Esophagus squamous epithelium (tissue), 5 donors: ENCODE measurements around the gene CRB2. TPM values are rescaled to one million over a fixed set of nuclear protein-coding genes. Genes with fewer than 3 reads are reported as not detected.

ENCODE experiments used
- DNase-seq: peaks from one replicate; lab custom pipeline; 2025; lab: John Stamatoyannopoulos, UW
- H3K27ac ChIP-seq, 4 donors: fragments of 200-600 bp; sonication (generic); one replicate each; pipeline ENCODE4 v1.5.1; 2016 to 2019; ENCODE audit warnings: mild to moderate bottlenecking in 1 of 4
- H3K27me3 ChIP-seq, 4 donors: fragments of 200-600 bp; sonication (generic); 1 replicate in 3 of 4; 2 replicates in 1 of 4; pipeline versions ENCODE4 v1.5.1 to v1.6.0; 2017 to 2021; ENCODE audit warnings: antibody characterized with exemption in 1 of 4
- H3K36me3 ChIP-seq, 3 donors: fragments of 200-600 bp; sonication (generic); one replicate each; pipeline ENCODE4 v1.5.1; 2016 to 2019
- H3K4me1 ChIP-seq, 3 donors: fragments of 200-600 bp; sonication (generic); one replicate each; pipeline ENCODE4 v1.5.1; 2017 to 2019
- H3K4me3 ChIP-seq, 4 donors: fragments of 200-600 bp; sonication (generic); 1 replicate in 3 of 4; 2 replicates in 1 of 4; pipeline ENCODE4 v1.5.1; 2016 to 2019; ENCODE audit warnings: mild to moderate bottlenecking in 2 of 4, moderate library complexity in 1 of 4
- H3K9me3 ChIP-seq, 3 donors: fragments of 200-600 bp; sonication (generic); one replicate each; pipeline ENCODE4 v1.5.1; 2016 to 2019
- POLR2A ChIP-seq, 4 donors: fragments of 450-650 bp; IDR thresholded peaks; one replicate each; pipeline ENCODE4 v1.6.1; 2017; ENCODE audit warnings: antibody characterized with exemption in 4 of 4, mild to moderate bottlenecking in 4 of 4, moderate library complexity in 3 of 4
- WGBS, 2 donors: methylation state at CpG; one replicate each; pipeline ENCODE4 v1.1.5; 2018; 5-methylcytosine and 5-hydroxymethylcytosine counted together
- intact Hi-C: fragments of 100-400 bp; cut with DNase I; formaldehyde crosslinking; loops from one replicate; pipeline ENCODE4 v1.15.0; 2022
- small RNA-seq, 4 donors: library from RNA; depleted of rRNA; stranded (forward); fragments of <200 nt; gene quantifications; one replicate each; pipeline ENCODE3, GENCODE V24; 2016
- total RNA-seq, 4 donors: library from RNA; depleted of rRNA; stranded (reverse); fragments of >200 nt; gene quantifications; one replicate each; pipeline ENCODE4 v1.1.0, GENCODE V29; 2016
- TF ChIP-seq, protein P1 (sequence below), 6 experiments: fragments of 450-650 bp in 4 of 6; fragments of 200-600 bp in 2 of 6; sonication (generic) in 2 of 6; IDR thresholded peaks; one replicate each; pipeline ENCODE4 v1.5.1; 2016 to 2019; ENCODE audit warnings: antibody characterized with exemption in 6 of 6, mild to moderate bottlenecking in 4 of 6, moderate library complexity in 4 of 6
- donor health status: DM: yes; HTN: yes; CAD: no.

The CRB2 gene
- total RNA-seq, 4 donors from 2014 or later: not detected

DNA sequence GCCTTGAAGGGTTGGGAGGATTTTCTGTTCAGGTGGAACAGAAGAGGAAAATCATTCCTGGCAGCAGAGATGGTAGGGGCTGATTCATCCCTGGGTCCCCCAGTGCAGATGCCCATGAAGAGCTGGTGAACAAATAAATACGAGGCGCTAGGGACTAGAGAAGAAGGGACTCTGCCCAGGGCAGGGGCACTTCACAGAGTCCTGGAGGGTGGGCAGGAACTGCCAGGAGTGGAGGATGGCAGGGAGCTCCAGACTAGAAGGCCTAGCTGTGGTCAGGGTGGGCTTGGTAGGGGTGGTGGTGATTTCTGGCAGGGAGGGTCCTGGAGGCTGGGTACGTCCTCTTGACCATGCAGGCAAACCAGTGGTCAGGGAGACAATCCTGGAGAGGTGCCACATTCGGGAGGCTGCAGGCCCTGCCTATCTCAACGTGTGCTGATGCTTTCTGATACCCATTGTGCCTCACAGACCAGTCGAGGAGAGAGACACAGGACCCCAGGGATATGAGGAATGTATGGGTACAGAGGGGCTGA, 69.9 kb downstream of the CRB2 start:
- Histone ChIP-seq H3K9me3 (peaks cover 0 to 5% (median 0%) of the 10 kb centered on the region in 3 donors), H3K27me3 (no peaks in the 10 kb centered on the region), H3K4me1 (no peaks in the 10 kb centered on the region), H3K27ac (no peak overlapping the region), H3K4me3 (no peak overlapping the region), H3K36me3 (peaks cover 0 to 34% (median 0%) of the 10 kb centered on the region in 3 donors)
- no peak for TF ChIP-seq POLR2A (IDR thresholded peaks at IDR 0.05)
- TF ChIP-seq, protein P1, sequence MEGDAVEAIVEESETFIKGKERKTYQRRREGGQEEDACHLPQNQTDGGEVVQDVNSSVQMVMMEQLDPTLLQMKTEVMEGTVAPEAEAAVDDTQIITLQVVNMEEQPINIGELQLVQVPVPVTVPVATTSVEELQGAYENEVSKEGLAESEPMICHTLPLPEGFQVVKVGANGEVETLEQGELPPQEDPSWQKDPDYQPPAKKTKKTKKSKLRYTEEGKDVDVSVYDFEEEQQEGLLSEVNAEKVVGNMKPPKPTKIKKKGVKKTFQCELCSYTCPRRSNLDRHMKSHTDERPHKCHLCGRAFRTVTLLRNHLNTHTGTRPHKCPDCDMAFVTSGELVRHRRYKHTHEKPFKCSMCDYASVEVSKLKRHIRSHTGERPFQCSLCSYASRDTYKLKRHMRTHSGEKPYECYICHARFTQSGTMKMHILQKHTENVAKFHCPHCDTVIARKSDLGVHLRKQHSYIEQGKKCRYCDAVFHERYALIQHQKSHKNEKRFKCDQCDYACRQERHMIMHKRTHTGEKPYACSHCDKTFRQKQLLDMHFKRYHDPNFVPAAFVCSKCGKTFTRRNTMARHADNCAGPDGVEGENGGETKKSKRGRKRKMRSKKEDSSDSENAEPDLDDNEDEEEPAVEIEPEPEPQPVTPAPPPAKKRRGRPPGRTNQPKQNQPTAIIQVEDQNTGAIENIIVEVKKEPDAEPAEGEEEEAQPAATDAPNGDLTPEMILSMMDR (IDR thresholded peaks at IDR 0.05): no peak
- 84 to 98% methylated on average over 3 to 6 of the region's 6 CpGs for WGBS, 2 donors
- no peak for DNase-seq
- intact Hi-C loops: no loop called here

DNA sequence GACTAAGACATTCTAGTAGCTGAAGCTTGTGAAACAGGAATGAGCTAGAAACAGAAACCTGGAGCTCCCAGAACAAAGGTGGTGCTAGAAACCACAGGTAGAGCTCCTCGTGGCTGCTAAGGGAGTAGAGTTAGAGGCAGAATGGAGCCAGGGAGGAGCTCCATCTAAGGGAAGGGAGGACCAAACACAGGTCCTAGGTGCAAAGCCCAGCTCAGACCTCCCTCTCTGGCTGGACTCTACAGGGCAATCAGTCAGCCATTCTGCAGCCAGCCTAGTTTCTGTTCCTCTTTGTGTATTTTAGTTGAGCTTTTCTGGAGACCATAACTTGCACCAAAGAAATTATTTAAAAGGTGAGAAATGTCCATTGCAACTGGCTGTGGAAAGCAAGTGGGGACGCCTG, 70.4 kb downstream of the CRB2 start:
- no peak overlapping the region for H3K4me3 ChIP-seq
- no peaks in the 10 kb centered on the region for H3K27me3 ChIP-seq
- intact Hi-C loops: no loop called here
- 53 to 61% methylated on average over 2 of the region's 2 CpGs for WGBS, 2 donors
- peaks cover 0 to 5% (median 0%) of the 10 kb centered on the region in 3 donors for H3K9me3 ChIP-seq
- no peak for DNase-seq
- H3K4me1 ChIP-seq: no peaks in the 10 kb centered on the region
- no peak overlapping the region for H3K27ac ChIP-seq
- H3K36me3 ChIP-seq: peaks cover 0 to 36% (median 0%) of the 10 kb centered on the region in 3 donors
- no peak for TF ChIP-seq POLR2A (IDR thresholded peaks at IDR 0.05)
- TF ChIP-seq, protein P1 (IDR thresholded peaks at IDR 0.05): no peak

Small RNAs within 50 kb of the gene (small RNA-seq; reads per million reads assigned to genes)
- gene MIR601: 0 reads per million in 4 donors

Other genes starting within 250 kb of the CRB2 start
- 10 to 100 TPM; 22.7 to 26.1 (median 23.6) TPM for gene STRBP, start 87.6 kb upstream of the CRB2 start, total RNA-seq